22Rv1 (cell line): ENCODE results near the gene SORCS2.

Source experiments
- CTCF ChIP-seq: fragments of 450-650 bp; IDR thresholded peaks from 2 replicates; pipeline ENCODE4 v1.5.1; 2017; ENCODE audit warnings: mild to moderate bottlenecking
- ZFX ChIP-seq: fragments of 450-650 bp; IDR thresholded peaks from 2 replicates; pipeline ENCODE4 v1.6.1; 2017; ENCODE audit warnings: antibody characterized with exemption, borderline replicate concordance

DNA sequence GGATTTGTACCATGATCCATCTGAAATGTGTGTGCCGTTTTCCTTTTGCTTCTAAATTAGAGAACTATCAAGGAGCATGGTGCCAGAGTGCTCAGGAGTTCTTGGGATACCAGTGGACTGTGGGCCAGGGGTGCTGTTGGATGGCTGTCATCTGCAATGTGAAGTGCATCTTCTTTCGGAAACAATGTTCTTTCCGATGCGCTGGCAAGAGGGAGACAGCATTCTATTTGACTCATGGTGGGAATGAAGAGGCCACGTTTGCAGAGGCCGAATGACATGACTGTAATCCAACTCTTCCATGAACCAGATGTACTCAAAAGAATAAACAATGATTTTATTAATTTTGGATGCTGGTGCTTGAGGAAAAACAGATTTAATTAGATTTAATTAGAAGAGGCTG is 45.5 kb downstream of the SORCS2 start:
- TF ChIP-seq CTCF = no peak
- TF ChIP-seq ZFX = no peak
